GM12872 (cell line): Measurements from ENCODE around the gene SEMA3B.
A peak's percentile ranks its signal among the peaks of the same experiment; 100 is the strongest.

Experiments used
- TF ChIP-seq, protein P1 (sequence below): IDR thresholded peaks from 3 replicates; pipeline ENCODE4 v1.5.1; 2011; ENCODE audit warnings: low read depth, mild to moderate bottlenecking, low read length, moderate library complexity; ENCODE audit not compliant: insufficient read depth

The SEMA3B gene

DNA sequence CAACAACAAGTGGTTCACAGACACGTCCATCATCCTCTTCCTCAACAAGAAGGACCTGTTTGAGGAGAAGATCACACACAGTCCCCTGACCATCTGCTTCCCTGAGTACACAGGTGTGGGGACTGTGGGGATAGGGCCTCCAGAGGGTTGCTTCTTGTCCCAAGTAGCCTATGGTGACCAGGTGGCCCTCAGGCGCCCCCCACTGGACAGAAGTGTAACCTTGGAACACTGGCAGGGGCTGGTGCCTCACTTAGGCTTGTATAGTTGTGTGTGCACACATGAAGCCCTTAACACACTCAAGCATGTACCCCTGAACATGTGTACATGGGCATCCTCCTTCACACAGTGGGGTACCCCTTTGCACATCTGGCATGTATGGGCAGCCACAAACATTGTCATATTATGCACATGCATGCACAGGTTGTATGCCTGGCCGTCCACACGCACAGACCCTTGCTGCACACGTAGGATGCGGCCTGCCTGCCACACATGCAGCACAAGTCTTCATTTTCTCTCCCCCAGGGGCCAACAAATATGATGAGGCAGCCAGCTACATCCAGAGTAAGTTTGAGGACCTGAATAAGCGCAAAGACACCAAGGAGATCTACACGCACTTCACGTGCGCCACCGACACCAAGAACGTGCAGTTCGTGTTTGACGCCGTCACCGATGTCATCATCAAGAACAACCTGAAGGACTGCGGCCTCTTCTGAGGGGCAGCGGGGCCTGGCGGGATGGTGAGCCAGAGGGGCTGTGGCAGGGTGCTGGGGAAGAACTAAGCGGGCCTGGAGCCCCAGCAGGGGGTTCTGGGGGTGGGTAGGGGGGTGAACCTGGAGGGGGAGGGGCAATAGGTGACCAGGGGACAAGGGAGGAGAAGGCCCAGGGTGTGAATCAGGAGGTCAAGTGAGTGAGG is 11.7 kb upstream of the SEMA3B start:
- TF ChIP-seq, protein P1, sequence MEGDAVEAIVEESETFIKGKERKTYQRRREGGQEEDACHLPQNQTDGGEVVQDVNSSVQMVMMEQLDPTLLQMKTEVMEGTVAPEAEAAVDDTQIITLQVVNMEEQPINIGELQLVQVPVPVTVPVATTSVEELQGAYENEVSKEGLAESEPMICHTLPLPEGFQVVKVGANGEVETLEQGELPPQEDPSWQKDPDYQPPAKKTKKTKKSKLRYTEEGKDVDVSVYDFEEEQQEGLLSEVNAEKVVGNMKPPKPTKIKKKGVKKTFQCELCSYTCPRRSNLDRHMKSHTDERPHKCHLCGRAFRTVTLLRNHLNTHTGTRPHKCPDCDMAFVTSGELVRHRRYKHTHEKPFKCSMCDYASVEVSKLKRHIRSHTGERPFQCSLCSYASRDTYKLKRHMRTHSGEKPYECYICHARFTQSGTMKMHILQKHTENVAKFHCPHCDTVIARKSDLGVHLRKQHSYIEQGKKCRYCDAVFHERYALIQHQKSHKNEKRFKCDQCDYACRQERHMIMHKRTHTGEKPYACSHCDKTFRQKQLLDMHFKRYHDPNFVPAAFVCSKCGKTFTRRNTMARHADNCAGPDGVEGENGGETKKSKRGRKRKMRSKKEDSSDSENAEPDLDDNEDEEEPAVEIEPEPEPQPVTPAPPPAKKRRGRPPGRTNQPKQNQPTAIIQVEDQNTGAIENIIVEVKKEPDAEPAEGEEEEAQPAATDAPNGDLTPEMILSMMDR = peak; percentile 38; the same call in 2 of the 3 replicates

DNA sequence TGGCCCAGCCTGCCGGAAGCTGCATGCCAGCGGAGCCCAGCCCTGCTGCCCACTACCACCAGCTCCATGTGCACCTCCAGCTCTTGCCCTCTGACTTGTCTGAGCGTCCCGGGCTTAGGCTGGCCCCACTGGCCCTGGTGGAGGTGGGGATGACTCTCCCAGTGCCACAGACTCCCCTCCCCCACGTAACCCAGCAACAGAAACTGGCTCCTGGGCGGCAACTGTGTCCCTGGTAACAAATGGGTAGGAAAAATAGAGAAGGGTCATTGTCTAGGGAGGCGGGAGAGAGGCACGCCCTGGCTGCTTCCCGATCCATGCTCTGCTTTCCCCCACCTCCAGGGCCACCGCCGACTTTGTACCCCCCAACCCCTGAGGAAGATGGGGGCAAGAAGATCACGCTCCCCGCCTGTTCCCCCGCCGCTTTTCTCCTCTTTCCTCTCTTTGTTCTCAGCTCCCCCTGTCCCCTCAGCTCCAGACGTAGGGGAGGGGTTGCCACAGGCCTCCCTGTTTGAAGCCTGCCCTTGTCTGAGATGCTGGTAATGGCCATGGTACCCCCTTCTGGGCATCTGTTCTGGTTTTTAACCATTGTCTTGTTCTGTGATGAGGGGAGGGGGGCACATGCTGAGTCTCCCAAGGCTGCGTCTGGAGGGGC is 10.8 kb upstream of the SEMA3B start:
- TF ChIP-seq, protein P1 = no peak

DNA sequence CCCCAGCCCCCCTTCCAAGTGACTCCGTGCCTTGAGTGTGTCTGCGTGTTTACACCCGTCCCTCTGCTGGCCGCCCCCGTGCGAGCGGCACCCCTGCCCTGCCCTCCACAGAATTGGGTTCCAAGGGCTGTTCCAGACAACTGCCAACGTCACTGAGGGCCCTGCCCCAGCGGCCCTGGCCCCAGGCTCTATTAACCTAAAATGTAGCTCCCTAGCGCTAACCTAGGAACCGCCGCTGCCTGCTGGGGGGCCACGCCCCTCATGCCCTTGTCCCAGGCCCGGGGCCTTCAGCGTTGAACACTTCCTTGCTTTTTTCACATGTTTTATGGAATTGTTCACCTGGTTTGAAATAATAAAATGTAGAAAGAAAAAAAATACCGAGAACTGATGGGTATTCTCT is 10.0 kb upstream of the SEMA3B start:
- TF ChIP-seq, protein P1 = no peak

DNA sequence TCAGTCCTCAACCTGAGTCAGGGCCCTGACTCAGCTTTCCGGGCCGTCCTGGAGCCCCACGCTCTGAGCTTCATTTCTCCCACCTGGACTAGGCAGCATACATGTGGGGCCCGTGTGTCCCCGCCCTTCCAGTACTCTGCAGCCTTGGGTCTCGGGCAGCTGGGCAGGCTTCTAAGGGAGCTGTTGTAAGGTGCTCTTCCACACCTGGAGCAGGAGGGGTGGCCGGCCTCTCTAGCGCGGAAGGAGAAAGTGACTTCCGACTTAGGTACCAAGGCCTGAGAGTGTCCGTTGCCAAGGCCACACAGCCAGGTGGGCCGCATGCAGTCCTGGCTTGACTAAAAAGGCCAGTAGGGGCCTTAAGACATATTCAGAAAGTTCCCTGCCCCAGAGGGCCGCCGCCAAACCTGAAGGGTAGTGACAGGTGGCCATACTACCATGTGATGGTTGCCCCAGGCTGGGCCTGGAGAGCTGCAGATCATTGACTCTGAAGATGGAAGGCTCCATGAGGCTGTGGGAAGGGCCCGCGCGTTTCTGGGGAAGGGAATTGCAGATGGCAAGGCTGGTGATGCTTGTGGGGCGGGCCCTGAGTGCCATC is 9.4 kb upstream of the SEMA3B start:
- TF ChIP-seq, protein P1 = no peak

DNA sequence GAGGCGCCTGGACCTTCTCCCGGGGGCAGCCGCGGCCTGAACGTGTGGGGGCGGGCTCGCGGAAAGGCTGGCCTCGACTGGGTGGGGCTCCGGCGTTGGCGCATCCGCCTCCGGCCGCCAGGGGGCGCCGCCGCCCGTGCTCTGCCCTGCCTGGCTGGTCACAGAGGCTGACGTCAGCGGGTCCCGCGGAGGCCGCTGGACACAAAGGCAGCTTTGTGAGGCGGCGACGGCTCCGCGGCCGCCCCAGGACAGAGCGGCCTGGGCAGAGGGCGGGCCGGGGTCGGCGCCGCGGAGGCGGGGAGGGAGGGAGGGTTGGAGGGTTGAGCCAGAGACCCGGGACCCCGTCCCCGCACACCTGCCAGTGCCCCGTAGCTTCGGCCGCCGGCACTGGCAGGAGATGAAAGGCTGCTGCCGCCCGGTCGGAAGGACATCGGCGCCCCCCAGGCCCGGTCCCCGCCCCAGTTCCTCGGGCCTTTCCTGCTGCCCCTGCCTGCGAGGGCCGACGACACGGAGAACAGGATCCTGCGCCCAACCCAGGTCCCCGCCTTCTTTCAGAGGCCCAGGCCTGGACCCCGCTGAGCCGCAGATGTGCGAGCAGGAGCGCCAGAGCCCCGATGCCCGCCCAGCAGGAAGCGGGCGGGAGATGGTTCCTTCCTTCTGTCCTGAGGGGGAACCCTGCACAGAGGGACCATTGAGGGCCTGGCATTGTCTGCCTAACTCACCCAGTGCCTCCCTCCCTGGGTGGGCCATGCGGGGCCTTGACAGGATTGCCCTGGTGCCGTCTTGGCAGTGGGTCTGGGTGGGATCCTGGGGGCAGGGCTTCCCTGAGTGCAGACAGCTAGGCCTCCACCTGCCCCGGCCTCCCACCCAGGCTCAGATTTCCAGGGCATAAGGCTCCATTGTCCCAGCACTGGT is 8.7 kb upstream of the SEMA3B start:
- TF ChIP-seq, protein P1 = peak; percentile 93

DNA sequence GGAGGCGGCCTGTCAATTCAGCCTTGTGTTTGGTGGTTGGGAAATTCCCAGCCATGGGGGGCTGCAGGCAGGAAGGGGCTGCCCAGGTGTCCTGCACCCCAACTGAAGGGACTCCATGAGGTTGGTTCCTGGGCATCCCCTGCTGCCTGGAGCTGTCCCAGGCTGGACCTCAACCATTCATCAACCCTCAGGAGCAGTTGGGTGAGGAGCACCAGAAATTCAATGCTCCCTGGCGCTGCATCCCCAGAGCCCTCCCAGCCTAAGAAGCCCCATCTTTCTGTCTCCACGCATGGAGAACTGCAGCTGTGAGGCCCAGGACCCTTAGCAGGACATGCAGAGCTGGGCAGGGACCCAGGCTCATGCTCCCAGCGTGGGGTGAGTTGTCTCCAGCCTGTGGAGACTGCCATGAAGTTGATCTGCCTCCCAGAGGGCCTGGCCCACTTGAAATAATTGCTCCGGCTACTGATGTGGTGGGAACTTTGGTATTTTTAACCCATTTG is 8.0 kb upstream of the SEMA3B start:
- TF ChIP-seq, protein P1 = no peak
